Left lung (tissue), 10 donors: ENCODE results near the gene THYN1. TPM values are rescaled to one million over a fixed set of nuclear protein-coding genes. Genes with fewer than 3 reads are reported as not detected.

Source experiments
- ATAC-seq: fragments of 200-7000 bp; cut with Tn5 transposase; one replicate; pipeline ENCODE4 v1.9.1; 2020; ENCODE audit warnings: moderate library complexity
- DNase-seq, 4 donors: peaks; one replicate each; pipeline ENCODE4 v3.0.0-alpha.2; 2013 to 2020
- H3K27ac ChIP-seq, 2 donors: fragments of 200-600 bp; sonication (generic) in 1 of 2; one replicate each; pipeline versions ENCODE4 v1.5.0 to v1.8.0; 2020 to 2021
- H3K27me3 ChIP-seq, 2 donors: fragments of 200-600 bp; sonication (generic) in 1 of 2; one replicate each; pipeline versions ENCODE4 v1.5.0 to v1.8.0; 2020 to 2021
- H3K36me3 ChIP-seq, 2 donors: fragments of 200-600 bp; sonication (generic) in 1 of 2; one replicate each; pipeline versions ENCODE4 v1.5.0 to v1.8.0; 2020 to 2021
- H3K4me1 ChIP-seq, 2 donors: fragments of 200-600 bp; one replicate each; pipeline ENCODE4 v1.8.0; 2021
- H3K4me3 ChIP-seq, 2 donors: fragments of 200-600 bp; sonication (generic) in 1 of 2; one replicate each; pipeline versions ENCODE4 v1.5.0 to v1.8.0; 2020 to 2021; ENCODE audit warnings: mild to moderate bottlenecking in 1 of 2
- H3K9me3 ChIP-seq, 2 donors: fragments of 200-600 bp; sonication (generic) in 1 of 2; one replicate each; pipeline versions ENCODE4 v1.5.0 to v1.8.0; 2020 to 2021
- CTCF ChIP-seq, 2 donors: fragments of 200-600 bp; sonication (generic) in 1 of 2; IDR thresholded peaks; one replicate each; pipeline versions ENCODE4 v1.5.0 to v1.8.0; 2021; ENCODE audit warnings: antibody characterized with exemption in 2 of 2
- intact Hi-C, 2 donors: fragments of 100-400 bp; cut with DNase I; formaldehyde crosslinking; loops; one replicate each; pipeline versions ENCODE4 v1.11.2 to v1.14.2; 2022
- polyA plus RNA-seq, 6 donors: library from polyadenylated mRNA; unstranded; fragments of 120-200 nt; gene quantifications; one replicate each; pipeline ENCODE4 v1.2.1, GENCODE V29; 2013; ENCODE audit not compliant: insufficient read length in 6 of 6
- total RNA-seq, 2 donors: library from RNA; stranded (reverse); fragmentation: NEBNext Ultra II Directional; extraction: Animal tissue kit (Norgen Biotek cat#: 25700); gene quantifications; one replicate each; pipeline ENCODE4 v1.2.1, GENCODE V29; 2021
- donor health status: DM: no; HTN: yes; CAD: no.
- donor health status: DM: no; HTN: no; CAD: no.

THYN1 gene
- total and polyA plus RNA-seq, 8 donors, result 32.5 to 78.2 (median 61.4) TPM

- ATAC-seq (no peak), DNase-seq (no peak)
- intact Hi-C loops, result no loop called here
- peak overlapping the region in 1 of 2 donors; percentile 95 for H3K27ac ChIP-seq
- peaks cover 15 to 42% of the 10 kb centered on the region in 2 donors for H3K4me1 ChIP-seq
- H3K36me3 ChIP-seq, result peaks cover 0 to 17% of the 10 kb centered on the region in 2 donors
- H3K27me3 ChIP-seq, result no peaks in the 10 kb centered on the region
- no peaks in the 10 kb centered on the region for H3K9me3 ChIP-seq
- peak overlapping the region; percentile 86 to 93 for H3K4me3 ChIP-seq
- TF ChIP-seq CTCF (IDR thresholded peaks at IDR 0.05), result no peak
Measured at GRCh38 chr11:134223121-134223520, 30.0 kb downstream of the THYN1 start.

DNA sequence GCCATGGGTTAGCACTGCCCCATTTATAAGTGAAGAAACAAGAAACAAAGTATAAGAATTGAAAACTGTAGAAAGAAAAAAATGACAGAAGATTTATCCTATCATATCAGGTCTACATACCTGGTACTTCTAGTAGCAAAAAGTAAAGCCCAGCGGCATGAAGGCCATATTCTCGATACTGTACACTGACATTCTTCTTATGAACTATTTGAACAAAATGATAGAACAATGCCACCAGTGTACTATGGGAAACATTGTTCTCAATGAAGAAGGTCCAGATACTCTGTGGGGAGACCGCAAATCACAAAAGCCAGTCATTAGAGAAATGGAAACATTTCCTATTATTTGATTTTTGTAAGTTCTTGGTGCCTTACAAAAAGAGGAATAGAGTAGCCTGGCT is 36.3 kb downstream of the THYN1 start:
- no peak overlapping the region for H3K27ac ChIP-seq
- no peaks in the 10 kb centered on the region for H3K4me1 ChIP-seq
- no peak overlapping the region for H3K4me3 ChIP-seq
- TF ChIP-seq CTCF (IDR thresholded peaks at IDR 0.05), result no peak
- H3K9me3 ChIP-seq, result no peaks in the 10 kb centered on the region
- intact Hi-C loops, result no loop called here
- DNase-seq (no peak), ATAC-seq (no peak)
- no peaks in the 10 kb centered on the region for H3K27me3 ChIP-seq
- peaks cover 0 to 38% of the 10 kb centered on the region in 2 donors for H3K36me3 ChIP-seq

GRCh38 chr11:134215836-134216235 is 37.3 kb downstream of the THYN1 start:
- Histone ChIP-seq H3K36me3 (peaks cover 0 to 38% of the 10 kb centered on the region in 2 donors), H3K4me1 (no peaks in the 10 kb centered on the region), H3K27me3 (no peaks in the 10 kb centered on the region), H3K27ac (no peak overlapping the region), H3K9me3 (no peaks in the 10 kb centered on the region), H3K4me3 (no peak overlapping the region)
- TF ChIP-seq CTCF (IDR thresholded peaks at IDR 0.05), result no peak
- intact Hi-C loops, result no loop called here
- no peak for ATAC-seq
- no peak for DNase-seq

GRCh38 chr11:134207538-134208239 is 45.5 kb downstream of the THYN1 start:
- DNase-seq (peak in 1 of 4 donors; percentile 66), ATAC-seq (no peak)
- intact Hi-C loops, result no loop called here
- no peaks in the 10 kb centered on the region for H3K4me1 ChIP-seq
- H3K36me3 ChIP-seq, result peaks cover 0 to 57% of the 10 kb centered on the region in 2 donors
- no peak overlapping the region for H3K4me3 ChIP-seq
- H3K27me3 ChIP-seq, result no peaks in the 10 kb centered on the region
- no peaks in the 10 kb centered on the region for H3K9me3 ChIP-seq
- TF ChIP-seq CTCF (IDR thresholded peaks at IDR 0.05), result peak; percentile 58 to 71
- no peak overlapping the region for H3K27ac ChIP-seq

DNA sequence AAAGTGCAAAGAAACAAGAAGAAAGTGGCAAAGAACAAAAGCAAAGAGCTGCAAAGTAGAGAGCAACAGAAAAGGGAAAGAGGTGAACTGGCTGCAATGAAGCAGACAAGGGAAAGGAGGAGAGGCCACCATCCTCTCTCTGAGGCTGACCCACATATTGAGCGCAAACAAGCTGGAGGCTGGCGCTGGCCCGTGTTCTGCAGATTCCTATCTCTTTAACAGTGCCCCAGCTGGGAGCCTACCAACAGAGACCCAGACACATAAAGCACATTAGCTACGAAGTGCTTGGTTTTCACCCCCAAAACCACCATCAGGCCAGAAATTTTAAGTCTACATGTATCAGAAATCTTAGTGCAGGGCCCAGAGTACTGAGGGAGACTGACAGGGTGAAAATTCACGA is 47.0 kb downstream of the THYN1 start:
- H3K9me3 ChIP-seq, result no peaks in the 10 kb centered on the region
- TF ChIP-seq CTCF (IDR thresholded peaks at IDR 0.05), result no peak
- H3K4me1 ChIP-seq, result no peaks in the 10 kb centered on the region
- no peaks in the 10 kb centered on the region for H3K27me3 ChIP-seq
- ATAC-seq (no peak), DNase-seq (no peak)
- no peak overlapping the region for H3K27ac ChIP-seq
- peaks cover 0 to 73% of the 10 kb centered on the region in 2 donors for H3K36me3 ChIP-seq
- intact Hi-C loops, result no loop called here
- no peak overlapping the region for H3K4me3 ChIP-seq
